CD4-positive, alpha-beta T cell (primary cell): ENCODE data around the gene ACAD10. TPM values are rescaled to one million over a fixed set of nuclear protein-coding genes. Genes with fewer than 3 reads are reported as not detected.
A peak's percentile ranks its signal among the peaks of the same experiment; 100 is the strongest.

ENCODE experiments used
- ATAC-seq: fragments of 200-7000 bp; cut with Tn5 transposase; one replicate; pipeline ENCODE4 v1.10.0; 2022; ENCODE audit warnings: mild to moderate bottlenecking; ENCODE audit not compliant: poor library complexity
- CTCF ChIA-PET: fragments of 350-600 bp; sonication (Branson Sonifier 250); formaldehyde crosslinking; loops from one replicate; lab custom pipeline; 2021; ENCODE audit warnings: antibody characterized with exemption, inconsistent platforms; lab: Charles Lee
- POLR2A ChIA-PET: fragments of 350-600 bp; sonication (Branson Sonifier 250); formaldehyde crosslinking; loops from one replicate; lab custom pipeline; 2021; ENCODE audit warnings: antibody characterized with exemption, inconsistent platforms; lab: Charles Lee
- DNase-seq, 14 experiments: peaks; one replicate each; pipeline ENCODE4 v3.0.0-alpha.2; 2013 to 2020; ENCODE audit warnings: mixed read lengths in 2 of 14
- H3K27ac ChIP-seq, 2 donors: one replicate each; pipeline versions ENCODE4 v1.5.1 to v1.7.0; 2013; ENCODE audit warnings: low read length in 2 of 2, low read depth in 1 of 2, mild to moderate bottlenecking in 1 of 2
- H3K27me3 ChIP-seq, 2 experiments: 1 replicate in 1 of 2; 2 replicates in 1 of 2; pipeline versions ENCODE4 v1.6.1 to v1.7.0; 2013; ENCODE audit warnings: low read length in 2 of 2, control low read depth in 1 of 2, mild to moderate bottlenecking in 1 of 2, moderate library complexity in 1 of 2; ENCODE audit not compliant: insufficient read depth in 2 of 2, control insufficient read depth in 1 of 2
- H3K36me3 ChIP-seq: one replicate; pipeline ENCODE4 v1.6.1; 2013; ENCODE audit warnings: low read length, control low read depth; ENCODE audit not compliant: insufficient read depth
- H3K4me1 ChIP-seq: one replicate; pipeline ENCODE4 v1.6.1; 2013; ENCODE audit warnings: low read length, control low read depth; ENCODE audit not compliant: insufficient read depth
- H3K4me3 ChIP-seq: one replicate; pipeline ENCODE4 v1.5.1; 2013; ENCODE audit warnings: mild to moderate bottlenecking, low read length, moderate library complexity
- H3K9me3 ChIP-seq, 2 experiments: 1 replicate in 1 of 2; 2 replicates in 1 of 2; pipeline versions ENCODE4 v1.6.1 to v1.7.0; 2013; ENCODE audit warnings: low read length in 2 of 2, mild to moderate bottlenecking in 2 of 2, control low read depth in 1 of 2, moderate library complexity in 1 of 2; ENCODE audit not compliant: control insufficient read depth in 1 of 2, insufficient read depth in 1 of 2
- H3K27ac Mint-ChIP-seq: one replicate; pipeline ENCODE4 v1.8.0; 2020; ENCODE audit warnings: mixed read lengths
- H3K27me3 Mint-ChIP-seq: one replicate; pipeline ENCODE4 v1.8.0; 2021; ENCODE audit warnings: mixed read lengths
- H3K36me3 Mint-ChIP-seq: one replicate; pipeline ENCODE4 v1.8.0; 2021; ENCODE audit warnings: low read depth, mixed read lengths
- H3K4me1 Mint-ChIP-seq: one replicate; pipeline ENCODE4 v1.8.0; 2021; ENCODE audit warnings: low read depth, mixed read lengths
- H3K4me3 Mint-ChIP-seq: one replicate; pipeline ENCODE4 v1.8.0; 2020; ENCODE audit warnings: mild to moderate bottlenecking, mixed read lengths
- H3K9me3 Mint-ChIP-seq: one replicate; pipeline ENCODE4 v1.8.0; 2020; ENCODE audit warnings: mixed read lengths
- intact Hi-C, 2 experiments: fragments of 100-400 bp; cut with DNase I in 1 of 2; cut with micrococcal nuclease in 1 of 2; formaldehyde crosslinking; loops; one replicate each; pipeline versions ENCODE4 v1.15.1 to v1.9.0; 2023 to 2025; cut with DNase I, micrococcal nuclease
- total RNA-seq, 174 experiments: library from RNA in 2 of 174; stranded (reverse) in 2 of 174; gene quantifications; one replicate each; pipeline ENCODE4 v1.2.3 and lab custom pipeline; 2021 to 2026
- TF ChIP-seq, protein P1 (sequence below): fragments of 200-600 bp; IDR thresholded peaks from one replicate; pipeline ENCODE4 v1.8.0; 2022; ENCODE audit warnings: antibody characterized with exemption, mild to moderate bottlenecking

The ACAD10 gene
- total RNA-seq, 2 experiments from 2014 or later: 15.8 to 17.4 TPM

DNA sequence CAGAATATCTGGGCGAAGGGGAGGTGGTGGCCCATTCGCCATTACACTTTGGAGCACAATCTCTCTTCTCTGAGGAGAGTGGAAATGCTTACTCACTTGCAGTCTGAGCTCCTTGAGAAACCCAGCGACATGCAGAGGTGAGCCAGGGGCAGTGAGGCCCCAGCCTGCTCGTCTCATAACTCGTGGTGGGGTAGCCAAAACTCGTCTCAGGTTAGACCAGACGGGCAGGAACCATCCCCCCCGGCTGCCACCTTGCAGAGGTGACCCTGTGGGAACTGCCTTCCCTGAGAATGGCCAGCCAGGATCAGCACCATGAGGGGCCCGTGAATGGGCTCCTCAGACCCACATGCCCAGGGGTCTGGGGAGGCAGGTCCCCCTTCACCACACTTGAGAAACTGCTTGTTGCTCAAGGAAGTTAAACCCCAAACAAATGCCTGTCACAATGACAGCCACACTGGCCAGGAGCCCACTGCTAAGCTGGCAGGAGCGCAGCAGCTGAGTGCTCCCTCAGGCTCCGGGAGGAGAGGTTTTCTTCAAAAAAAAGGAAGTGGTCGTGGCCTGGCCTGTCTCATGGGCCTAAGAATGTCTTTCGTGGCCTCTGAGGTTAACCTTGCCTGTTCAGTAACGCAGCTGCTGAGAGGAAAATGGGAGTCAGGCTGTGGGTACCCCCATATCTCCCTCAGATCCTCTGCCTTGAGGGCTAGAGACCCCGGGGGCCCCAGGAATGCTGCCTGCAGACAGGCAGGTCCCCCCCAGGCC, 71.7 kb downstream of the ACAD10 start:
- CTCF ChIA-PET: no interaction called here
- POLR2A ChIA-PET: no interaction called here
- no peaks in the 10 kb centered on the region for H3K27me3 ChIP-seq
- TF ChIP-seq, protein P1, sequence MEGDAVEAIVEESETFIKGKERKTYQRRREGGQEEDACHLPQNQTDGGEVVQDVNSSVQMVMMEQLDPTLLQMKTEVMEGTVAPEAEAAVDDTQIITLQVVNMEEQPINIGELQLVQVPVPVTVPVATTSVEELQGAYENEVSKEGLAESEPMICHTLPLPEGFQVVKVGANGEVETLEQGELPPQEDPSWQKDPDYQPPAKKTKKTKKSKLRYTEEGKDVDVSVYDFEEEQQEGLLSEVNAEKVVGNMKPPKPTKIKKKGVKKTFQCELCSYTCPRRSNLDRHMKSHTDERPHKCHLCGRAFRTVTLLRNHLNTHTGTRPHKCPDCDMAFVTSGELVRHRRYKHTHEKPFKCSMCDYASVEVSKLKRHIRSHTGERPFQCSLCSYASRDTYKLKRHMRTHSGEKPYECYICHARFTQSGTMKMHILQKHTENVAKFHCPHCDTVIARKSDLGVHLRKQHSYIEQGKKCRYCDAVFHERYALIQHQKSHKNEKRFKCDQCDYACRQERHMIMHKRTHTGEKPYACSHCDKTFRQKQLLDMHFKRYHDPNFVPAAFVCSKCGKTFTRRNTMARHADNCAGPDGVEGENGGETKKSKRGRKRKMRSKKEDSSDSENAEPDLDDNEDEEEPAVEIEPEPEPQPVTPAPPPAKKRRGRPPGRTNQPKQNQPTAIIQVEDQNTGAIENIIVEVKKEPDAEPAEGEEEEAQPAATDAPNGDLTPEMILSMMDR: no peak
- intact Hi-C loops: no loop called here
- H3K4me1 ChIP-seq: peaks cover 8% of the 10 kb centered on the region
- H3K36me3 ChIP-seq: peaks cover 19% of the 10 kb centered on the region
- no peak for ATAC-seq
- peaks cover 11% of the 10 kb centered on the region for H3K27me3 Mint-ChIP-seq
- H3K36me3 Mint-ChIP-seq: peaks cover 23% of the 10 kb centered on the region
- H3K4me1 Mint-ChIP-seq: peaks cover 6% of the 10 kb centered on the region
- H3K9me3 ChIP-seq: no peaks in the 10 kb centered on the region
- no peak overlapping the region for H3K27ac ChIP-seq
- no peaks in the 10 kb centered on the region for H3K9me3 Mint-ChIP-seq
- no peak overlapping the region for H3K4me3 ChIP-seq
- DNase-seq: peak in 3 of 14 experiments; percentile 13 to 30 (median 24)
- no peak overlapping the region for H3K27ac Mint-ChIP-seq
- H3K4me3 Mint-ChIP-seq: no peak overlapping the region

DNA sequence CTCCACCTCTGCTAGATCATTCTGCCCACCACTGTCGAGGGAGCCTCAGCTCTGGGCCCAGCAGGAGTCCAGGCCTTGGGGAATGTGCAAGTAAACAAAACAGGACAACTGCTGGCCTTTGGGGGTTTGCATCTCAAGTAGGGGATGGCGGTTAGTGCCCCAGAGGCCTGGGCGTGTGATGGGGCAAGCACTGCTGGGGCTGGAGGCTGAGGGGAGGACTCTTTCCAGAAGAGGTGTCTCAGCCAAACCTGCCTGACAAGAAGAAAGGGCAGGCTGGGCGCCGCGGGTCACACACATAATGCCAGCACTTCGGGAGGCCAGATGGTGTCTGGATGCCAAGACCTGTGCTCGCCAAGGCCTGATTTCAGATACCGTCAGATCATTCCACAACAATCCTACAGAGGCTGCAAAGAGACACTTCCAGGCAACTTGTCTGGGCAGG, 72.3 kb downstream of the ACAD10 start:
- CTCF ChIA-PET: no interaction called here
- Mint-ChIP-seq H3K4me3 (no peak overlapping the region), H3K27ac (no peak overlapping the region), H3K9me3 (no peaks in the 10 kb centered on the region), H3K27me3 (peaks cover 17% of the 10 kb centered on the region), H3K4me1 (peaks cover 6% of the 10 kb centered on the region), H3K36me3 (peaks cover 22% of the 10 kb centered on the region)
- H3K4me3 ChIP-seq: no peak overlapping the region
- H3K9me3 ChIP-seq: no peaks in the 10 kb centered on the region
- no peak for ATAC-seq
- peaks cover 19% of the 10 kb centered on the region for H3K36me3 ChIP-seq
- intact Hi-C loops: no loop called here
- TF ChIP-seq, protein P1: no peak
- POLR2A ChIA-PET: no interaction called here
- no peaks in the 10 kb centered on the region for H3K27me3 ChIP-seq
- no peak for DNase-seq
- no peak overlapping the region for H3K27ac ChIP-seq
- H3K4me1 ChIP-seq: peaks cover 8% of the 10 kb centered on the region

DNA sequence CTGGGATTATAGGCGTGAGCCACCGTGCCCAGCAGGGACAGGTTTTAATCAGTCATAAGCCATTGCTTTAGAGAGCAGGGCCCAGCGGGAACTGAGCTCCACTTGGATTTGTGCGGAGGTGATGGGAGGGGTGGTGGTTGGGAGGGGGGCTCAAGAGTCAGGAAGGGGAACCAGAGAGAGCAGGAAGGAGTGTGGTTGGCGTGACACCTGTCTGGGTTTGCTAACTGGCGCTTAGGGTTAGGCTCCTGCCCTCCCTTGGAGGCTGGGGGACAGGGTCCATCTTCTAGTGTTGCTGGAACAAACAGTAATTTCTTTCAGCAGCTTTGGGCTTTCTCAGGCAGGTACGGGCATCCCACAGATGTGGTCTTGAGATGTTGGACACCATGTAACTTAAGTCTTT, 73.4 kb downstream of the ACAD10 start:
- H3K4me1 Mint-ChIP-seq: peaks cover 6% of the 10 kb centered on the region
- peaks cover 0 to 5% of the 10 kb centered on the region in 2 experiments for H3K27me3 ChIP-seq
- H3K4me1 ChIP-seq: peaks cover 8% of the 10 kb centered on the region
- no peak overlapping the region for H3K27ac ChIP-seq
- CTCF ChIA-PET: no interaction called here
- intact Hi-C loops: no loop called here
- H3K36me3 ChIP-seq: peaks cover 15% of the 10 kb centered on the region
- H3K27ac Mint-ChIP-seq: no peak overlapping the region
- no peaks in the 10 kb centered on the region for H3K9me3 Mint-ChIP-seq
- H3K27me3 Mint-ChIP-seq: peaks cover 26% of the 10 kb centered on the region
- no peak for ATAC-seq
- H3K4me3 Mint-ChIP-seq: no peak overlapping the region
- H3K36me3 Mint-ChIP-seq: peaks cover 18% of the 10 kb centered on the region
- H3K9me3 ChIP-seq: no peaks in the 10 kb centered on the region
- TF ChIP-seq, protein P1: no peak
- no peak overlapping the region for H3K4me3 ChIP-seq
- POLR2A ChIA-PET: no interaction called here
- no peak for DNase-seq
